ENCODE measurements around the gene ITGB5.

The ITGB5 gene

DNA sequence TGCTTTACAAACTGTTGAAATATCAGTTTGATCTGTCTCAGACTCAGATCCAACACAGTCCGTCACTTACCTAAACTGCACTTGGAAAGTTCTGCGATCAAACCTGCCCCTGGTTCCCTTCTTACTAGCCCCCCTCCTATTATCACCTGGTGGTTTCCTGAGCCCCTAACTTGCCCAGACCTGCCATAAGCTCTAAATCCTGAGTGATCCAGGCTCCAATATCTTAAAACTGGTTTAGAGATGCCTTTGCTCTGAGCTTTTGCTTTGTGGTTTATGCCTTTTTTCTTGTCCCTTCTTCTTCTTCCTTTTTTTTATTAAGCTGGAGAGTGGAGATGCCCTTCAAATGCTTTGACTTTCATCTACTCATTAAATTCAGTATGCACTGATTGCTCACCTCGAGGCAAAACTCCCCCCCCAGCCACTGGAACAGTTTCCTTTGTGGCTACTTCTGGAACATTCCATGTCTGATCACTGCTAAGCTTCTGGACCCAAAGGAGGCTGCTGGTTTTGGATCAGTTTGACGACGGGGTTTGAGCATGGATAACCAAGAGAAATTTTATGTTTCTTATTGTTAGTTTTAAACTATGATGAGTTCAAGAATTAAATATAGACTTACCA lies 3.5 kb upstream of the ITGB5 start:
- no peak for DNase-seq

DNA sequence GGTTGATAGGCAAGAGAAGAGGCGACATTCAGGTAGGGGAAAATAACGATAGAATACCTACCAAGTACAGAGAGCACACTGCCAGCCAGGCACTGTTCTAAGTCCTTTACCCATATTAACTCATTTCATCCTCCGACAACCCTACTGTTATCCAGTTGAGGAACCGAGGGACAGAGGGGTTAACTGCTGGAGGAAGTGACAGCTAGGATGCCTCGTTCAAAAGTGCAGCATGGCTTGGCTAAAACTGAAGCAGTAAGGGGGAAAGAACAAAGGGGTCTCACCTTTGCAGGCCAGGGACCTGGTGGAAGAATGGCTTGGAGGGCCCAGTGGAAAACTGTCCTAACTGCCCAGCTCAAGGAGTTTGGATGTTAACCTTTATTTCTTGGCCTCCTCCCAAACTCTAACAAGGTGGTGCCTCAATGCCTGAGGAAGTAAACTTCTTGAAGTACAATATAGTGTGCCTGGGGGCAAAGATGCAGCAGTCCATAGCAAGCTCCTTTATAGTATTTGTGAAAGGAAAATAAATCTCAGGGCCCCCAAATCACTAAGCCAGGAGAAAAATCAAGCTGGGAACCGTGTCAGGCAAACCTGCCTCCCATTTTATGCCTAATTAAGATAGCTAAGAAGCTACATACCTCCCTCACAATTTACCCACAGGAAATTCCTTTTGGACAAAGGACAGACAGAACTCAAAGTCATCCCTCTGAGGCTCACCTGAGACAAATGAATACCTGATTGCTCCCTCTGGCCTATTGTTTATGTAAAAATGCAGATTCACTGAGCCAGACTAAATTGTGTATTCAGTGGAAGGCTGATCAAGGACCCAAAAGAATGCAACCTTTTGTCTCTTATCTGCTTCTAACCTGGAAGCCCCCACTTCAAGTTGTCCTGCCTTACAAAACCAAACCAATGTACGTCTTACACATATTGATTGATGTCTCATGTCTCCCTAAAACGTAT lies 1.6 kb upstream of the ITGB5 start:
- DNase-seq, result no peak

DNA sequence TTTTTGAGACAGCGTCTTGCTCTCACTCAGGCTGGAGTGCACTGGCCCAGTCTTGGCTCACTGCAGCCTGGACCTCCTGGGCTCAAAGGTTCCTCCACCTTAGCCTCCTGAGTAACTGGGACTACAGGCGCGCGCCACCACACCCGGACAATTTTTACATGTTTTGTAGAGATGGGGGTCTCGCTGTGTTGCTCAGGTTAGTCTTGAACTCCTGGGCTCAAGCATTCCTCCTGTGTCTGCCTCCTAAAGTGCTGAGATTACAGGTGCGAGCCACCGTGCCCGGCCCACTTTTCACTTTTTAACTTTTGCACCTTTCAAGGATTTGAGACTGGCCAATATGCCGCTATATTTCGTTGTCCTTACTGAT lies 750 bp upstream of the ITGB5 start:
- DNase-seq, result no peak

DNA sequence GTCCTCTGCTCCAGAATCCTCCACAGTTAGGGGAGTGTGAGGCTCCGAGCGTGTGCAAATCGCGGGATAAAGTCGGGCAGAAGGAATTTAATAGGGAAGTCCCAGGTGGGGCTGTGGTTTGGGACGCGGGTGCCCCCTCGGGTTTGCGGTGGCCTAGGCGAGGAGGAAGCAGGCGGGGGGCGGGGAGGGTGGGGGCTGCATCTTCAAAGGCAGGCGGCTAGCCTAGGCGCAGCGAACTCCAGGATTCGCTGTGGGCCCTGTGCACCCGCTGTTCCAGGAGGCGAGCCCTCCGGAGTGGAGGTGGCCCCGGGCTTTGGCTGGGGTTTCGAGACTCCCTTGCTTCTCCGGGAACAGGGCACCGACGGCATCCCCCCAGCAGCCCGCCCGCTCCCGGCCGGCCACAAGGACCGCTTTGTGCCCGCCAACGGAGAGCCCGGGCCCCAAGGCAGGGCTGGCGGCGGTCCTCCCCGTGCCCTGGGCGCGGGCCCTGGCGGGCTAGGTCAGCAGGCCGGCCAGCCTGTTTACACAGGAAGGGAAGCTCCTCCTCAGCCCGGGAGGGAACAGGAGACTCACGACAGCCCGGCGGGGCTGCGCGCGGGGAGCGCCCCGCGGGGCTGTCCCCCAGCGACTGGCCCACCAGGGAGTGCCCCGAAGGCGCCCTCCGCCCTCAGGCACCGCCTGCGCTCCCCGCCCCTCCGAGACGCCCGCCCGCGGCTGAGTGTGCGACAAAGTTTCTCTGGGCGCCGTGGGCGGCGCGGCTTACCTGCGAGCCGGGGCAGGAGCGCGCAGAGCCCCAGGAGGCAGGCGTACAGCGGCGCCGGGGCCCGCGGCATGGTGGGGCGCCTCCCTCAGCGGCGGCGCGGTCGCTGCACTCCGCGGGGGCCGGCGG lies 753 bp downstream of the ITGB5 start:
- DNase-seq, result no peak

DNA sequence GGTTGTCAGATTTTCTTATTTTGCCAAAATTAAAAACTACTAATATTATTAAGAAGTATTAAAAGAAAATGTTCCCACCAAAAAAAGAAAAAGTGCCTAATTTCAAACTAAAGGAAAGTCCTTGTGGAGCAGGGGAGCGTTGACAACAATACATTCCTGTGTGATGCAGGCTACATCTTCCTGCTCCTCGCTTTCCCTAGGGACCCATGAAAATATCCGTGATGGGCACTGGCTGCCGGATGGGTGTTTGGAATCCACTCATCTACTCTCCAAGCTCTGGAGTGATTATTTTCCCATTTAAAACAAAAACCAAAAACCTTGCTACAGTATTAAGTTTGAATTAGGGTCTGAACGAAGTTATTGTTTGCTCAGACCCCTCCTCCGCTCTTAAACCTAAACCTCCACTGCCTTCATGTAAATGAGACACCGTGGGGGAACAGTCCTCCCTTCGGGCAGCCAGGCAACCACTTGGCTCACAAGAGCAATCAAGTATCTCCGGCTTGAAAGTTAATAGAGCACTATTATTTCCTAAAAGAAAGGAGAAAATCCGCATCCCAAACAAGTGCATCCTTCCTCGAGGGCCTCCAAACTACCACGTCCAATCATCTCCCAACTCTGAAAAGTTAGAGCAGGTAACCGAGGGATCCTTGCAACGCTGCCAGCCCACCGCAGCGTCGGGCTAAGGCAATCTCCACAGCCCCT lies 1.5 kb downstream of the ITGB5 start:
- DNase-seq, result no peak

DNA sequence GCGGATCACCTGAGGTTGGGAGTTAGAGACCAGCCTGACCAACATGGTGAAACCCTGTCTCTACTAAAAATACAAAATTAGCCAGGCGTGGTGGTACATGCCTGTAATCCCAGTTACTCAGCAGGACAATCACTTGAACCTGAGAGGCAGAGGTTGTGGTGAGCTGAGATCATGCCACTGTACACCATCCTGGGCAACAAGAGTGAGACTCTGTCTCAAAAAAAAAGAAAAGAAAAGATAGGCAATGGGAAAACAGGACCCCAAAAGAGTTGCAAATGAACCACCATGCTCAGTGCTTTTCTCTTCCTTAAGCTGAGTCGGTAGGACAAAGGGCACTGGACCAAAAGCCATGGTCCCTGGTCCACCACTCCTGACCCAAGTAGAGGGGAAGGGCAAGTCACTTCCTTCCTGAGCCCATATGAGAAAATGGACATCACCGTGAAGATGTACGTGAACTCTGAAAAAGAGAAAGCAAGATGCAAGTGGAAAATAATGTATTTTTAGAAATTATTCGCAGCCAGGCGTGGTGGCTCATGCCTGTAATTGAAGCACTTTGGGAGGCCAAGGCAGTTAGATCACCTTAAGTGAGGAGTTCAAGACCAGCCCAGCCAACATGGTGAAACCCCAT lies 2.6 kb downstream of the ITGB5 start:
- DNase-seq, result no peak

DNA sequence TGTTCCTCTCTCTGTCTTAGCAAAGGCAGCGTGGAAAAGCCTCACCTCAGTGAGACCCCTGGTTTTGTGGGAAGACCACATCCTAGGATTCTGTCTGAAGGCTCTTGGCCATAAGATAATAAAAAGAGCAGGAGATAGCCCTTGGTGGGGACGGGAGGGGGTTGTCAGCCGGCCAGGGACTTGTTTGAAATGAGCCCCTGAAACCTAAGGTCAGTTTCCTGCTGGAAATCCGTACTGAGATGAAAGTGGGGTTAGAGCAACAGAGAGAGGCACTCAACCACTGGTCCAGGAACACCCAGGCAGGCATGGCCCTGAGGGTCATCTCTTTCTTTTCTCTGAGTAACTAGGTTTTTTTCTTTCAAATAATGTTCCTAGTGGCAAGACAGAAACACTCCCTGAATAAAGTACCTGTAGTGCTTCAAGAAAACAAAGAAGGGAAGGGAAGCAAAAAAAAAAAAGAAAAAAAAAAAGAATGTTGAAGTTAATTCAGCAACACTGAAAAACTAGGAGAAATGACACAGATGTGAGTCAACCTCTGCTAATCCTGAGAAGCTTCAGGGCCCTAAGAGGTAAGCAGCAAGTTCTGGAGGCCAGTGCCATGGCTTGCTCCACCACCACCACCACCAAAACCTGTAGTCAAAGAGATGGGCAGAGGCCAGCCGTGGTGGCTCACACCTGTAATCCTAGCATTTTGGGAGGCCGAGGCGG lies 3.2 kb downstream of the ITGB5 start:
- DNase-seq, result no peak

DNA sequence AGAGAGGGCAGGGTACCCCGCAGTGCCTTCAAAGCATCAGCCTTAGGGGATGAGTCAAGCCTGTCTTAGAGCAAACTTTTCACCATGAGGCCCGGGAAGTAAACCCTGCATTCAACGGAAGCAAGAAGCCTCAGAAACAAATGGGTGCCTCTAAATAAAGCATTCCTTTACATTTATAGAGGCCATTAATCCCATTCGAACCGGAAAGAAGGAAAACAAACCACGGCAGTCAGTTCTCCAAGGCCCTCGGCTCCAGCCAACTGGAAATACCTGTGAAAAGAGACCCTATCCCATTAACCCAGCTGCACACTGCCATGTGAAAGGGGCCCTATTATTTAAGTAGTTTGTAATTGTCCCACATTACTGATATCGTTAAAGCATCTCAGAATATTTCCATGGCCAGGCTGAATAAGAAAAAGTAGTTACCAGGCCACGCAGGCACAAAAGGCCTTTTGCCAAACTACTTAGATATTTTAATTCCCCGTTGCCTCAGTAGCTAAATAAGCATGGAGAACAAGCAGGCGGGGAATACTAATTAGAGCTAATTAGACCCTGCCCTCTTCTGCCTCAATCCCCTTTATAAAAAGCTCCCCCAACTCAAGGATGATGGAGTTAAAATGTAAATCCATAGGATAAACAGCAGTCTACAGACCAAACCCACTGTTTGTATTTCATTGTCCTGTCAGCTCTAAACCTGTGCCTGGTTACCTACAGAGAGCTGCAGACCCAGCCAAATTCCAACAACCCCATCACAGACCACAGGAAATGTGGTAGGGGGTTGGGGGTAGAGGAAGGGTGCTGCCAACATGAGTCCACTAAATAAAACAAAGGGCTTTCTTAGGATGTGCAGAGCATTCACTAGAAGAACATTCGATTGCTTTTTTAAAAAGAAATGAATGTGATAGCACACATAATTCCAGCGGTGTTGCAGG lies 4.1 kb downstream of the ITGB5 start:
- no peak for DNase-seq

DNA sequence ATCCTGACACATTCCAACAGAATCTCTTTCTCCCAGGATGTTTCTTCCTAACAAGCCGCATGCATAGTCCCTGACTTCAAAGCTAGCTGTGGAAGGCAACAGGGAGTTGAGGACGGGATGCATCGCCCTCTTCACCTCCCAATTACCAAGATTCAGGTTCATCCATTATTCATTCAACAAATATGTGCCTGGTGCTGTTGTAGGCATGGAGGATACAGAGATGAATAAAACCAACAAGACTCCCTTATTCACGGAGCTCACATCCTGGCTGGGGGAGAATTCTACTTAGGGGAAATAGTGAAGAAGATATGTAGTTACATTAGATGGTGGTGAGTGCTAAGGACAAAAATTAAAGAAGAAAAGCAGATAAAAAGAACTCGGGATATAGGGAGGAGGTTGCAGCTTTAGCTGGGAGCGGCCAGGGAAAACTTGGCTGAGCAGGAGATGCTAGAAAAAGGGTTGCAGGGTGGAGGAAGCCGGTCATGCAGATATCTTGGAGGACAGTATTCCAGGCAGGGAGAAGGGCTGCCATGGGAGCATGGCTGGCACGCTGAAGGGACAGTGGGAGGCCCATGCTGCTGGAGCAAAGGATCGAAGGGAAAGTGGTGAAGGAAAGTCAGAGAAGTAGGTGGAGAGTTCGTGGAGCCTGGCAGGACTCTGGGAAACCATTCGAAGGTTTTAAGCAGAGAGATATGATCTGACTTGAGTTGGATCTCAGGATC lies 5.0 kb downstream of the ITGB5 start:
- DNase-seq, result no peak

DNA sequence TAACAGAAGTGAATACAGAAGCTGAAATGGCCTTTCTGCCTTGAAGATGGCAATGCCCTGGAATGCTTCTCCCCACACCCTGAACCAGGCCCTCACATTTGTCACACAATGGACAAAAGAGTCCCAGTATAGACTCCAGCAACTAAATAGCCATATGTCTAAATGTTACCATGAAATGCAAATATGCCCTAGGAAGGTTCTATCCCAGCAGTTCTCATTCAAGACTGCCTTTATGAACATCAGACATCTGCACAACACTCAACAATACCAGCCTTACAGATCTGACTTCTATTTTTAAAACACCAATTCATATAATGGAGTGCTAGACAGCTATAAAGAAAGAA lies 7.9 kb downstream of the ITGB5 start:
- no peak for DNase-seq

DNA sequence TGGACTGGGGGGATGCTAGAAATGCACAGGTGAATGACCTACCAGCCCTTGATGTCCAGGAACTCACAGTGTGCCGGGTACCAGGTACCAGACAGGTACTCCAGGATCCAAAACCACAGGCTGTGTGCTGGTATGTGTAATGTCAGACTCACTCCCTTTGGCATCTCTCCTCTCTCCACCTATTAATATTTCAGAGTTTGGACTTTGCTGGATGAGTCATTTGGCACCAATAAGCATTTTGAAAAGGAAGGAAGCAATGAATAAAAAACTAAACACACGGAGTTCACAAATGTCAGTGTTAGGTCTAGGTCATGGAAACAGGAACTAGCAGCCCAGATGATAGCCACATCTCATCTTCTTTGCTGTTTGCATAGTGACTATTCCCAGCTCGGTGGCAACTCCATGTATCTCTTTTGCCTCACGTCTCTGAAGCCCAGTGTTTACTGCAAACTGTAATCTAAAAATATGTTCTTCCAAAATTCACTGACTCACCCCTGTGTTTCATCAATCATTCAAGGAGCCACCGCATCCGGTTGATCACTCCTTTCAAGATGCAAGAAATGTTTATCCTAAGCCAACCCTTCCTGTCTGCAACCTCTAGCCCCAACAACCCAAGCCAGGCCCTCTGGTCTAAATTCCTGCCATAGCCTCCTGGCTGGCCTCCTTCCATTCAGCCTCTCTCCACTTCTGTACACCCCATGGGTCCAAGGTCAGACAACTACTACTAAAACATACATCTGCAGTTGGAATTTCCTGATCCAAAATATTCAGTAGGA lies 8.4 kb downstream of the ITGB5 start:
- no peak for DNase-seq

DNA sequence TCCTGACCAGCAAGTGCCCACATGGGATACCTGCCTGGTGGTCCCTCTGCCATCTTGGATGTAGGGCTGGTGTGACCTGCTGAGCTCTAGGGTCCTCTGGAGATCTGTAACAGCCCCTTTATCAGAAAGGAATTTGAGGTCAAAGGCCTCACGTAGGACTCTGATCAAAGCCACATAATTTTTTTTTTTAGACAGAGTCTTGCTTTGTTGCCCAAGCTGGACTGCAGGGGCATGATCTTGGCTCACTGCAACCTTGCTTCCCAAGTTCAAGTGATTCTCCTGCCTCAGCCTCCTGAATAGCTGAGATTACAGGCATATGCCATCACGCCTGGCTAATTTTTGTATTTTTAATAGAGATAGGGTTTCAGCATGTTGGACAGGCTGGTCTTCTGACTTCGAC lies 9.5 kb downstream of the ITGB5 start:
- DNase-seq, result no peak

DNA sequence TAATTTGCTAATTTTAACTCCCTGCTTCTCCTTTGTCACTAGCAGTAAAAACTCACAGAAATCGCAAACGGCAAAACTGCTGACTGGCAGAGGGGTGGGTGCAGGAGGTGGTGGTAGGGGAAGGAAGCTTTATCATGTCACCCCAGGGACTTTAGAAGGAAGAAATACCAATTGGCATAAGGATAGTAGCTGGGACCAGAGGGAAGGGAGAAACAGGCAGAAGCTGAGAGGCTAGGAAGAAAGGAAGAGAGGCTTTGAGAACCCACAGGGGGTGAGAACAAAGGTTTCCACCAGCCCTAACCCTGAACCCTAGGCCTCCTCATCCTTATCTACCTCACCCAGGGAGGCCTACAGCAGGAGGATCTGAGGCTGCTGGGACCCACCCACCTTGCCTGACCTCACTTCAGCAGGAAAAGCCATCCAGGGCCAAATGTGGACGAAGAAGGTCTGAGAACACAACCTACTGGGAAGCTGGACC lies 10.7 kb downstream of the ITGB5 start:
- DNase-seq, result no peak

DNA sequence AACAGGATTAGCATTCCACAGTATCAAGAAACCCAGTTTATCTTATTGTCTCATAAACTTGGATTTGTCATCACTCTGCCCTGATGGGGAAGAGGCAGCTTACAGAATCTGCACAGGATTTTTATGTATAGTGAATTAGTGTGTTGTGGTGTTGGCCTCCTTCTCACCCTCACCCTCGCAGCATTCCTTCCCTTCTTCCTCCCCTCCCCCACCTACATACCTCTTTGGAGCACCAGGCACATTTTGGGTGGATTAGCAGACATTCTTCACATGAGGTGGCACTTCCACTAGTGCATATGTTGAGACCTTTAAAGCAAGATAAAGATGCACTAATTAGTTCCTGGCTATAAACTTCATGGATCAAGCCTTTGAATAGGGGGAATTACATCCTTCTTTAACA lies 13.9 kb downstream of the ITGB5 start:
- no peak for DNase-seq

DNA sequence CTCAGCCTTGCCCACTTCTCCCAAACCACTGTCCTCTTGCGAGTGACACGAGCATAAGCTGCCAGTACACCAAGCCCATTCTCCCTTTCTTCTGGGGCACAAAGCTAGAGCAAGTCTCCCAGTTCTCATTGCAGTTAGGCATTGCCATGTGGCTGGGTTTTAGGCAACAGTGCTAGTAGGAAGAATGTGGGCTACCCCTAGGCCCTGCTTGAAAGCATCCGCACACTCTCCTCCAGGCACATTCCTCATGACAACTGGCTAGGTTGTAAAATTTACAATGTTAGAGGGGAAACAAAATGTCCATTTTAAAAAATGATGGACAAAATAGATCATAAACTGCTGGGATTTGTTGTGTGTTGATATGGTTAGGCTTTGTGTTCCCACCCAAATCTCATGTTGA lies 19.7 kb downstream of the ITGB5 start:
- no peak for DNase-seq

DNA sequence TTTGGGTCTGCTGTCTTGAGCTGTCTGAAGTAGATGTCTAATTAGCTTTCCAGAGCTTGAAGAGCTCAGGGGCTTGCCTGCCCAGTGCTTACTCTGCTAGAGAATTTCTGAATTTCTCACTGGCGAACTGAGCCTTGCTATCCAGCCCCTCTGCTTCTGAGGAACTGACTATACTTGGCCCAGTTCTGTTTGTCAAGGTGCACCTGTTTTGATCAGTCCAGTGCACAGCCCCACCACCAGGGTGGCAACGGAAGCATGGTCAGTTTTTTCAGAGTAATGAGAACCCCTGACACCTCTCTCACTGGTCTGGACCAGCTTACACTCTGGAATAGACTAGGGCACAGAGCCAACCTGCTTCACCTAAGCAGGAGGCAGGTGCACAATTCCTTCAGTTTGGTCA lies 25.2 kb downstream of the ITGB5 start:
- DNase-seq, result no peak

DNA sequence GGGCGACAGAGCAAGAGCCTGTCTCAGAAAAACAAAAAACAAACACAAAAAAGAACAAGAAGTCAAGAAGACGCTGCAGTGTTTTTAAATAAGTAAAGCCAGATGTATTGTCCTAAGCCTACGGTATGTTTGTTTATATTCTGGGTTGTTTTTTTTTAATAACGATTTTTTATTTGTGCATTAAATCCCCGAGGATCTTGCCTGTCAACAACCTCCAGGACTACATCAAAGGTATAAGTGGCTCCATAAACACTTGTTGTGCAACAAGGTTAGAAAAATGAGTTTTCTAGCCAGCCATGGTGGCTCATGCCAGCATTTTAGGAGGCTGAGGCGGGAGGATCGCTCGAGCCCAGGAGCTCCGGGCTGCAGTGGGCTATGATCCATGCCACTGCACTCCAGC lies 26.1 kb downstream of the ITGB5 start:
- DNase-seq, result no peak

DNA sequence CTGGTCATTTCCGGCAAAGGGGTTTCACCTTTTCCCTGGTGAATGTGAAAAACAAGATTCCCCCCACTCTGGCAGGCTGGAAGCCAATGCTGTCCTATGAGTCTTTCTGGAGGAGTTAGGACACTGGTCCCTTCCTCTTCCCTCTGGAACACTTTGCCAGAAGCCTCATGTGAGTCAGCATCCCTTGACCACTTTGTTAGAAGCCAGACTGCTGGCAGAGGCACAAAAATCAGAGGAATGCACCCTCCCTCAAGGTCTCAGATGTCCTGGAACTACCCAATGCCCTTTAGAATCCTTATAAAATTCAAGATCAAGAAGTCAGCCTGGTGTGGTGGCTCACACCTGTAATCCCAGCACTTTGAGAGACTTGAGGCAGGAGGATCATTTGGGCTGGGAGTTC lies 26.6 kb downstream of the ITGB5 start:
- DNase-seq, result no peak

DNA sequence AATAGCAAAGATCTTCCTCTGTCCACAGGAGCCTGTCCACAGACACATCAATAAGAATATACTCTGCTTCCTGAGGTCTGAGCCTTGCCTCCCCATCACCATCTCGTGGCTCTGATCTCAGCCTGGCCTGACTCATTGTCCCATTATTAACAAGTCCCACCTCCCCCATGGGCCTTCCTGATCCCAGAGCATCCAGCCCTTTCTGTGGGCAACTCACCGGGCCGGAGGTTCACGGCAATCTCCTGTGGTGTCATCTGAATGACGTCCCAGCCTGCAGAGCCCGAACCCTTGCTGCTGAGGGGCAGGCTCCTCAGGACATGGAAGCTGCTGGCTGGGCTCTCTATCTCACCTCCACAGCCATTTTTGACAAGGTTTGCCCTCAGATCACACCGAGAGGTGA lies 28.1 kb downstream of the ITGB5 start:
- no peak for DNase-seq
